ENCODE measurements around the gene NSMCE1. TPM values are rescaled to one million over a fixed set of nuclear protein-coding genes. Genes with fewer than 3 reads are reported as not detected.
"Not testable (repeated sequence)": the region's sequence is repeated elsewhere in the genome, so short reads cannot be mapped to it uniquely, and the experiment has no call there.

NSMCE1 gene
- total and polyA plus RNA-seq, 2 donors = 69.5 to 79.9 TPM

GRCh38 chr16:27289669-27290068, 21.1 kb upstream of the NSMCE1 start:
- Histone ChIP-seq H3K4me1 (ENCODE audit: control insufficient read depth in 2 of 2, insufficient read depth in 2 of 2, low read length in 2 of 2) (no peaks in the 10 kb centered on the region), H3K27me3 (ENCODE audit: control insufficient read depth in 2 of 2, insufficient read depth in 1 of 2, low read length in 1 of 2) (no peaks in the 10 kb centered on the region), H3K27ac (ENCODE audit: low read depth in 1 of 2, low read length in 1 of 2) (no peak overlapping the region), H3K9me3 (ENCODE audit: control insufficient read depth in 2 of 2, insufficient read depth in 1 of 2, low read length in 1 of 2) (no peaks in the 10 kb centered on the region), H3K4me3 (ENCODE audit: low read length in 2 of 2) (no peak overlapping the region), H3K36me3 (ENCODE audit: control insufficient read depth in 2 of 2, insufficient read depth in 2 of 2, low read length in 1 of 2) (no peaks in the 10 kb centered on the region)
- 69% methylated on average over 6 of the region's 6 CpGs for WGBS
- no peak for DNase-seq (ENCODE audit: low read depth in 6 of 9, low spot score in 9 of 9)

GRCh38 chr16:27288313-27288712, 19.7 kb upstream of the NSMCE1 start:
- over 99% methylated on average over 6 of the region's 6 CpGs for WGBS
- not testable (repeated sequence) for DNase-seq (ENCODE audit: low read depth in 6 of 9, low spot score in 9 of 9); H3K4me3 ChIP-seq (ENCODE audit: low read length in 2 of 2); H3K27me3 ChIP-seq (ENCODE audit: control insufficient read depth in 2 of 2, insufficient read depth in 1 of 2, low read length in 1 of 2); H3K27ac ChIP-seq (ENCODE audit: low read depth in 1 of 2, low read length in 1 of 2); H3K4me1 ChIP-seq (ENCODE audit: control insufficient read depth in 2 of 2, insufficient read depth in 2 of 2, low read length in 2 of 2); H3K36me3 ChIP-seq (ENCODE audit: control insufficient read depth in 2 of 2, insufficient read depth in 2 of 2, low read length in 1 of 2); H3K9me3 ChIP-seq (ENCODE audit: control insufficient read depth in 2 of 2, insufficient read depth in 1 of 2, low read length in 1 of 2)

GRCh38 chr16:27287887-27288286, 19.3 kb upstream of the NSMCE1 start:
- no peaks in the 10 kb centered on the region for H3K9me3 ChIP-seq (ENCODE audit: control insufficient read depth in 2 of 2, insufficient read depth in 1 of 2, low read length in 1 of 2)
- no peak overlapping the region for H3K27ac ChIP-seq (ENCODE audit: low read depth in 1 of 2, low read length in 1 of 2)
- WGBS = 97% methylated on average over 11 of the region's 11 CpGs
- H3K4me3 ChIP-seq (ENCODE audit: low read length in 2 of 2) = no peak overlapping the region
- no peaks in the 10 kb centered on the region for H3K36me3 ChIP-seq (ENCODE audit: control insufficient read depth in 2 of 2, insufficient read depth in 2 of 2, low read length in 1 of 2)
- no peaks in the 10 kb centered on the region for H3K4me1 ChIP-seq (ENCODE audit: control insufficient read depth in 2 of 2, insufficient read depth in 2 of 2, low read length in 2 of 2)
- no peaks in the 10 kb centered on the region for H3K27me3 ChIP-seq (ENCODE audit: control insufficient read depth in 2 of 2, insufficient read depth in 1 of 2, low read length in 1 of 2)
- DNase-seq (ENCODE audit: low read depth in 6 of 9, low spot score in 9 of 9) = no peak

GRCh38 chr16:27287051-27287811, 18.7 kb upstream of the NSMCE1 start:
- H3K4me1 ChIP-seq (ENCODE audit: control insufficient read depth in 2 of 2, insufficient read depth in 2 of 2, low read length in 2 of 2) = no peaks in the 10 kb centered on the region
- no peaks in the 10 kb centered on the region for H3K27me3 ChIP-seq (ENCODE audit: control insufficient read depth in 2 of 2, insufficient read depth in 1 of 2, low read length in 1 of 2)
- 98% methylated on average over 8 of the region's 8 CpGs for WGBS
- H3K4me3 ChIP-seq (ENCODE audit: low read length in 2 of 2) = no peak overlapping the region
- no peak for DNase-seq (ENCODE audit: low read depth in 6 of 9, low spot score in 9 of 9)
- H3K36me3 ChIP-seq (ENCODE audit: control insufficient read depth in 2 of 2, insufficient read depth in 2 of 2, low read length in 1 of 2) = no peaks in the 10 kb centered on the region
- no peak overlapping the region for H3K27ac ChIP-seq (ENCODE audit: low read depth in 1 of 2, low read length in 1 of 2)
- H3K9me3 ChIP-seq (ENCODE audit: control insufficient read depth in 2 of 2, insufficient read depth in 1 of 2, low read length in 1 of 2) = no peaks in the 10 kb centered on the region

GRCh38 chr16:27286451-27286850, 17.9 kb upstream of the NSMCE1 start:
- no peak overlapping the region for H3K4me3 ChIP-seq (ENCODE audit: low read length in 2 of 2)

GRCh38 chr16:27285676-27286196, 17.2 kb upstream of the NSMCE1 start:
- Histone ChIP-seq H3K9me3 (ENCODE audit: control insufficient read depth in 2 of 2, insufficient read depth in 1 of 2, low read length in 1 of 2) (no peaks in the 10 kb centered on the region), H3K27ac (ENCODE audit: low read depth in 1 of 2, low read length in 1 of 2) (no peak overlapping the region), H3K4me1 (ENCODE audit: control insufficient read depth in 2 of 2, insufficient read depth in 2 of 2, low read length in 2 of 2) (peaks cover 0 to 6% of the 10 kb centered on the region in 2 donors), H3K4me3 (ENCODE audit: low read length in 2 of 2) (no peak overlapping the region), H3K27me3 (ENCODE audit: control insufficient read depth in 2 of 2, insufficient read depth in 1 of 2, low read length in 1 of 2) (no peaks in the 10 kb centered on the region), H3K36me3 (ENCODE audit: control insufficient read depth in 2 of 2, insufficient read depth in 2 of 2, low read length in 1 of 2) (no peaks in the 10 kb centered on the region)
- DNase-seq (ENCODE audit: low read depth in 6 of 9, low spot score in 9 of 9) = no peak
- WGBS = 65% methylated on average over 6 of the region's 6 CpGs

More at GRCh38 chr16:27286451-27286850, 17.9 kb upstream of the NSMCE1 start:
- 81% methylated on average over 4 of the region's 4 CpGs for WGBS
- Histone ChIP-seq H3K36me3 (ENCODE audit: control insufficient read depth in 2 of 2, insufficient read depth in 2 of 2, low read length in 1 of 2) (no peaks in the 10 kb centered on the region), H3K27me3 (ENCODE audit: control insufficient read depth in 2 of 2, insufficient read depth in 1 of 2, low read length in 1 of 2) (no peaks in the 10 kb centered on the region), H3K27ac (ENCODE audit: low read depth in 1 of 2, low read length in 1 of 2) (no peak overlapping the region), H3K4me1 (ENCODE audit: control insufficient read depth in 2 of 2, insufficient read depth in 2 of 2, low read length in 2 of 2) (peaks cover 0 to under 1% of the 10 kb centered on the region in 2 donors), H3K9me3 (ENCODE audit: control insufficient read depth in 2 of 2, insufficient read depth in 1 of 2, low read length in 1 of 2) (no peaks in the 10 kb centered on the region)
- no peak for DNase-seq (ENCODE audit: low read depth in 6 of 9, low spot score in 9 of 9)

GRCh38 chr16:27284865-27285675, 16.5 kb upstream of the NSMCE1 start:
- Histone ChIP-seq H3K27ac (ENCODE audit: low read depth in 1 of 2, low read length in 1 of 2) (no peak overlapping the region), H3K4me3 (ENCODE audit: low read length in 2 of 2) (no peak overlapping the region), H3K4me1 (ENCODE audit: control insufficient read depth in 2 of 2, insufficient read depth in 2 of 2, low read length in 2 of 2) (peaks cover 0 to 6% of the 10 kb centered on the region in 2 donors), H3K27me3 (ENCODE audit: control insufficient read depth in 2 of 2, insufficient read depth in 1 of 2, low read length in 1 of 2) (no peaks in the 10 kb centered on the region), H3K36me3 (ENCODE audit: control insufficient read depth in 2 of 2, insufficient read depth in 2 of 2, low read length in 1 of 2) (no peaks in the 10 kb centered on the region), H3K9me3 (ENCODE audit: control insufficient read depth in 2 of 2, insufficient read depth in 1 of 2, low read length in 1 of 2) (no peaks in the 10 kb centered on the region)
- 95% methylated on average over 7 of the region's 7 CpGs for WGBS
- no peak for DNase-seq (ENCODE audit: low read depth in 6 of 9, low spot score in 9 of 9)

- peak overlapping the region in 1 of 2 donors; percentile 32 for H3K27ac ChIP-seq (ENCODE audit: low read depth in 1 of 2, low read length in 1 of 2)
- DNase-seq (ENCODE audit: low read depth in 6 of 9, low spot score in 9 of 9) = peak in 1 of 9 donors; percentile 42
- peaks cover 0 to 6% of the 10 kb centered on the region in 2 donors for H3K4me1 ChIP-seq (ENCODE audit: control insufficient read depth in 2 of 2, insufficient read depth in 2 of 2, low read length in 2 of 2)
- H3K27me3 ChIP-seq (ENCODE audit: control insufficient read depth in 2 of 2, insufficient read depth in 1 of 2, low read length in 1 of 2) = no peaks in the 10 kb centered on the region
- H3K9me3 ChIP-seq (ENCODE audit: control insufficient read depth in 2 of 2, insufficient read depth in 1 of 2, low read length in 1 of 2) = no peaks in the 10 kb centered on the region
- WGBS = 71% methylated on average over 7 of the region's 7 CpGs
- H3K36me3 ChIP-seq (ENCODE audit: control insufficient read depth in 2 of 2, insufficient read depth in 2 of 2, low read length in 1 of 2) = no peaks in the 10 kb centered on the region
- H3K4me3 ChIP-seq (ENCODE audit: low read length in 2 of 2) = no peak overlapping the region
Observed at GRCh38 chr16:27281243-27281642, 12.7 kb upstream of the NSMCE1 start.

- no peak for DNase-seq (ENCODE audit: low read depth in 6 of 9, low spot score in 9 of 9)
- no peak overlapping the region for H3K27ac ChIP-seq (ENCODE audit: low read depth in 1 of 2, low read length in 1 of 2)
- 94% methylated on average over 1 of the region's 1 CpG for WGBS
- H3K36me3 ChIP-seq (ENCODE audit: control insufficient read depth in 2 of 2, insufficient read depth in 2 of 2, low read length in 1 of 2) = no peaks in the 10 kb centered on the region
- H3K9me3 ChIP-seq (ENCODE audit: control insufficient read depth in 2 of 2, insufficient read depth in 1 of 2, low read length in 1 of 2) = no peaks in the 10 kb centered on the region
- no peak overlapping the region for H3K4me3 ChIP-seq (ENCODE audit: low read length in 2 of 2)
- peaks cover 9 to 14% of the 10 kb centered on the region in 2 donors for H3K4me1 ChIP-seq (ENCODE audit: control insufficient read depth in 2 of 2, insufficient read depth in 2 of 2, low read length in 2 of 2)
- no peaks in the 10 kb centered on the region for H3K27me3 ChIP-seq (ENCODE audit: control insufficient read depth in 2 of 2, insufficient read depth in 1 of 2, low read length in 1 of 2)
Observed at GRCh38 chr16:27275394-27275793, 6.8 kb upstream of the NSMCE1 start.
